ENCODE results near the gene CUEDC2. TPM values are rescaled to one million over a fixed set of nuclear protein-coding genes. Genes with fewer than 3 reads are reported as not detected.

CUEDC2 gene
- total and polyA plus RNA-seq, 10 of the 15 experiments (the other 5 are each of a cell fraction or from before 2014, with no cell fraction given): 20.4 to 121 (median 75.0) TPM

- H4K20me1 ChIP-seq (ENCODE audit: control insufficient read depth, insufficient read depth): peaks cover 4% of the 10 kb centered on the region; the same call in 1 of the 2 replicates
- H3K9me3 ChIP-seq (replicated peaks; ENCODE audit: control insufficient read depth, insufficient read depth, low read length): no peaks in the 10 kb centered on the region
- FAIRE-seq: no peak
- CTCF ChIA-PET: interaction anchor here (0.6 to 12.1 kb wide), 9 partner anchors 11 to 236 kb away, joined by 3 to 69 read pairs (median 6); partner anchors contain the start of genes ACTR1A, C10orf95 and NFKB2
- no peak for DNase-seq (ENCODE audit: low read depth, low spot score)
- H3K9ac ChIP-seq (ENCODE audit: control insufficient read depth, insufficient read depth, low read length): no peak overlapping the region
- H3K27me3 ChIP-seq (replicated peaks in 1 of 2; ENCODE audit: control insufficient read depth in 2 of 2, insufficient read depth in 2 of 2, low read length in 1 of 2): peaks cover 6 to 9% of the 10 kb centered on the region in 2 experiments; a peak in 3 of 4 replicates
- no peak overlapping the region for H3K27ac ChIP-seq (ENCODE audit: control insufficient read depth, insufficient read depth)
- H2AFZ ChIP-seq (ENCODE audit: control insufficient read depth, low read depth, low read length): no peak overlapping the region
- POLR2A ChIA-PET: interaction anchor here (1.5 kb wide), 1 partner anchor 10 kb away, joined by 6 read pairs; the partner anchor contains the start of gene NFKB2
- WGBS (ENCODE audit: insufficient coverage, insufficient replicate concordance, low lambda C conversion rate, missing lambda C conversion rate): 66% methylated on average over 17 of the region's 19 CpGs
- BruUV-seq (replicated peaks): no TSS peak
- peaks cover 11 to 21% of the 10 kb centered on the region in 2 experiments; a peak in 3 of 4 replicates for H3K36me3 ChIP-seq (ENCODE audit: control insufficient read depth in 2 of 2, insufficient read depth in 2 of 2, low read length in 1 of 2)
- H3K4me3 ChIP-seq: no peak overlapping the region
- H3K4me1 ChIP-seq (ENCODE audit: control insufficient read depth, insufficient read depth, low read length): peaks cover 2% of the 10 kb centered on the region
- in situ Hi-C loops (cut with MboI): loop anchor here (5.0 kb wide), 1 partner anchor 178 kb away; the partner anchor contains the start of gene ELOVL3
- SMC1A ChIA-PET (ENCODE audit: uncharacterized antibody, unreplicated experiment): interaction anchor here (1.6 kb wide), 1 partner anchor 11 kb away, joined by 5 read pairs; no protein-coding TSS in a partner anchor
- RAD21 ChIA-PET (ENCODE audit: unreplicated experiment): no interaction called here
- ATAC-seq: no peak
- H3K4me2 ChIP-seq (ENCODE audit: control insufficient read depth, insufficient read depth): no peak overlapping the region
- H3K79me2 ChIP-seq (ENCODE audit: control insufficient read depth, insufficient read depth, low read length): peaks cover 2% of the 10 kb centered on the region; the same call in 1 of the 2 replicates
- intact Hi-C loops (cut with micrococcal nuclease; ENCODE audit: unreplicated experiment): no loop called here
- TF ChIP-seq SREBF2 (IDR thresholded peaks at IDR 0.05; ENCODE audit: low read length): no peak
- TF ChIP-seq ZBTB4 (CRISPR knock-in tag; IDR thresholded peaks at IDR 0.05): no peak
- TF ChIP-seq NR2C1 (IDR thresholded peaks at IDR 0.05): no peak
- TF ChIP-seq POLR2A (IDR thresholded peaks at IDR 0.05; ENCODE audit: low read depth, low read length): peak; percentile 76
- TF ChIP-seq ZNF24 (IDR thresholded peaks at IDR 0.05): no peak
- TF ChIP-seq BCL3 (IDR thresholded peaks at IDR 0.05; ENCODE audit: borderline replicate concordance, insufficient read depth, low read depth, low read length, poor library complexity, severe bottlenecking): peak; percentile 3
- TF ChIP-seq ZNF384 (IDR thresholded peaks at IDR 0.05; ENCODE audit: borderline replicate concordance, low read depth, low read length): no peak
- TF ChIP-seq SREBF1 (IDR thresholded peaks at IDR 0.05; ENCODE audit: low read length): no peak
- no peak for TF ChIP-seq RBBP5 (conservative IDR thresholded peaks at IDR 0.05)
- no peak for TF ChIP-seq MEF2B (IDR thresholded peaks at IDR 0.05; ENCODE audit: partially characterized antibody, poor library complexity, severe bottlenecking)
- no peak for TF ChIP-seq STAT3 (IDR thresholded peaks at IDR 0.05; ENCODE audit: low read depth, low read length)
- no peak for TF ChIP-seq USF2 (IDR thresholded peaks at IDR 0.05; ENCODE audit: borderline replicate concordance, low read depth, low read length)
- no peak for TF ChIP-seq TCF7 (IDR thresholded peaks at IDR 0.05; ENCODE audit: borderline replicate concordance)
- no peak for TF ChIP-seq IRF5 (IDR thresholded peaks at IDR 0.05; ENCODE audit: borderline replicate concordance)
- no peak for TF ChIP-seq JUND (IDR thresholded peaks at IDR 0.05; ENCODE audit: low read depth, low read length)
- no peak for TF ChIP-seq IKZF2 (IDR thresholded peaks at IDR 0.05)
- peak; percentile 78 for TF ChIP-seq POLR2AphosphoS2 (IDR thresholded peaks at IDR 0.05; ENCODE audit: low read depth, low read length)
- no peak for TF ChIP-seq BCL11A (IDR thresholded peaks at IDR 0.05; ENCODE audit: low read depth, low read length)
- no peak for TF ChIP-seq ATF7 (IDR thresholded peaks at IDR 0.05; ENCODE audit: low read depth)
- no peak for TF ChIP-seq CREB1 (IDR thresholded peaks at IDR 0.05; ENCODE audit: low read depth)
Observed at GRCh38 chr10:102405108-102405571, 27.2 kb downstream of the CUEDC2 start.
